ENCODE measurements around the gene ILDR1. TPM values are rescaled to one million over a fixed set of nuclear protein-coding genes. Genes with fewer than 3 reads are reported as not detected.
A peak's percentile ranks its signal among the peaks of the same experiment; 100 is the strongest.

Gene ILDR1
- total and polyA plus RNA-seq, 2 donors: 0.76 to 2.1 TPM

- Histone ChIP-seq H3K36me3 (ENCODE audit: control insufficient read depth in 2 of 2, insufficient read depth in 2 of 2, low read length in 1 of 2) (no peaks in the 10 kb centered on the region), H3K4me3 (ENCODE audit: low read length in 2 of 2) (no peak overlapping the region), H3K27ac (ENCODE audit: low read depth in 1 of 2, low read length in 1 of 2) (no peak overlapping the region), H3K4me1 (ENCODE audit: control insufficient read depth in 2 of 2, insufficient read depth in 2 of 2, low read length in 2 of 2) (no peaks in the 10 kb centered on the region), H3K27me3 (ENCODE audit: control insufficient read depth in 2 of 2, insufficient read depth in 1 of 2, low read length in 1 of 2) (no peaks in the 10 kb centered on the region), H3K9me3 (ENCODE audit: control insufficient read depth in 2 of 2, insufficient read depth in 1 of 2, low read length in 1 of 2) (no peaks in the 10 kb centered on the region)
- no peak for DNase-seq (ENCODE audit: low read depth in 6 of 9, low spot score in 9 of 9)
- 97% methylated on average over 2 of the region's 2 CpGs for WGBS
Observed at GRCh38 chr3:121974601-121975111, 47.4 kb downstream of the ILDR1 start.

DNA sequence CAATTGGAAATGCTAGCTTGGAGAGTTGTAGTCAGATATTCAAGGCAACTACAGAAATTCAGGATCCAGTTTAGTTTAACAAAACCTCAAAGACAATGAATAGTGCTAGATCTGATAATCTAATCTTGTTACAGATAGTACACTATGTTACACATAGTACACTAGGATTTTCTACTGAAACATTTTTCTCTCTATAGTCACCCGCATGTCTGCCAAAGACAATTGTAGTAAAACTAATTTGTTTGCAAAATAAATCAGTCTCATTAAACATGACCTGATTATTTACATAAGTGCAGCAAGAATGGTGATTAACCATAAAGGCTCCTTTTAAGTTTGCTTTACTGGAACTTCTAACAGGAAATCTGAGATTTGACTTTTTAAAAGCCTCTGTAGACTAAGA is 52.0 kb downstream of the ILDR1 start:
- H3K4me3 ChIP-seq (ENCODE audit: low read length in 2 of 2): no peak overlapping the region
- no peaks in the 10 kb centered on the region for H3K27me3 ChIP-seq (ENCODE audit: control insufficient read depth in 2 of 2, insufficient read depth in 1 of 2, low read length in 1 of 2)
- H3K4me1 ChIP-seq (ENCODE audit: control insufficient read depth in 2 of 2, insufficient read depth in 2 of 2, low read length in 2 of 2): no peaks in the 10 kb centered on the region
- H3K27ac ChIP-seq (ENCODE audit: low read depth in 1 of 2, low read length in 1 of 2): no peak overlapping the region
- DNase-seq (ENCODE audit: low read depth in 6 of 9, low spot score in 9 of 9): no peak
- no peaks in the 10 kb centered on the region for H3K9me3 ChIP-seq (ENCODE audit: control insufficient read depth in 2 of 2, insufficient read depth in 1 of 2, low read length in 1 of 2)
- 98% methylated on average over 1 of the region's 1 CpG for WGBS
- no peaks in the 10 kb centered on the region for H3K36me3 ChIP-seq (ENCODE audit: control insufficient read depth in 2 of 2, insufficient read depth in 2 of 2, low read length in 1 of 2)

GRCh38 chr3:121969631-121970030 is 52.4 kb downstream of the ILDR1 start:
- Histone ChIP-seq H3K27ac (ENCODE audit: low read depth in 1 of 2, low read length in 1 of 2) (no peak overlapping the region), H3K4me1 (ENCODE audit: control insufficient read depth in 2 of 2, insufficient read depth in 2 of 2, low read length in 2 of 2) (no peaks in the 10 kb centered on the region), H3K4me3 (ENCODE audit: low read length in 2 of 2) (no peak overlapping the region), H3K36me3 (ENCODE audit: control insufficient read depth in 2 of 2, insufficient read depth in 2 of 2, low read length in 1 of 2) (no peaks in the 10 kb centered on the region), H3K27me3 (ENCODE audit: control insufficient read depth in 2 of 2, insufficient read depth in 1 of 2, low read length in 1 of 2) (no peaks in the 10 kb centered on the region), H3K9me3 (ENCODE audit: control insufficient read depth in 2 of 2, insufficient read depth in 1 of 2, low read length in 1 of 2) (no peaks in the 10 kb centered on the region)
- WGBS: 71% methylated on average over 2 of the region's 2 CpGs
- no peak for DNase-seq (ENCODE audit: low read depth in 6 of 9, low spot score in 9 of 9)

DNA sequence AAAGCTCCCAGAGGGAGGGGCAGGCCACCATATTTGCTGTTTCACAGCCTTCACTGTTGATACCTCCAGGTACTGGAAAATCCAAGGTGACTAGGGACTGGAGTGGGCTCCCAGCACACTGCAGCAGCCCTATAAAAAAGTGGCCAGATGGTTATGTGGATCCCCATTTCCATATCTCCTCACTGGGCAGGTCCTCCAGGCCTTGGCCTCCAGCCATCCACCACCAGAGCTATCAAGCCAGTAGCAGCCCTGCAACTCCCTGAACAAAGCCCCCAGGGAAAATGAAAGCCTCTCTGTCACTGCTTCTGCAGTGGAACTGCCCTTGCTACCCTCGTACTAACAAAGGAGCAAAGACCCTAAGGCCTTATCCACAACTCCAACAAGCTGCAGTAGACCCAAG is 58.4 kb downstream of the ILDR1 start:
- Histone ChIP-seq H3K27me3 (ENCODE audit: control insufficient read depth in 2 of 2, insufficient read depth in 1 of 2, low read length in 1 of 2) (no peaks in the 10 kb centered on the region), H3K4me1 (ENCODE audit: control insufficient read depth in 2 of 2, insufficient read depth in 2 of 2, low read length in 2 of 2) (no peaks in the 10 kb centered on the region), H3K27ac (ENCODE audit: low read depth in 1 of 2, low read length in 1 of 2) (no peak overlapping the region), H3K9me3 (ENCODE audit: control insufficient read depth in 2 of 2, insufficient read depth in 1 of 2, low read length in 1 of 2) (no peaks in the 10 kb centered on the region), H3K4me3 (ENCODE audit: low read length in 2 of 2) (no peak overlapping the region), H3K36me3 (ENCODE audit: control insufficient read depth in 2 of 2, insufficient read depth in 2 of 2, low read length in 1 of 2) (no peaks in the 10 kb centered on the region)
- DNase-seq (ENCODE audit: low read depth in 6 of 9, low spot score in 9 of 9): no peak
- WGBS: 100% methylated on average over 1 of the region's 1 CpG

DNA sequence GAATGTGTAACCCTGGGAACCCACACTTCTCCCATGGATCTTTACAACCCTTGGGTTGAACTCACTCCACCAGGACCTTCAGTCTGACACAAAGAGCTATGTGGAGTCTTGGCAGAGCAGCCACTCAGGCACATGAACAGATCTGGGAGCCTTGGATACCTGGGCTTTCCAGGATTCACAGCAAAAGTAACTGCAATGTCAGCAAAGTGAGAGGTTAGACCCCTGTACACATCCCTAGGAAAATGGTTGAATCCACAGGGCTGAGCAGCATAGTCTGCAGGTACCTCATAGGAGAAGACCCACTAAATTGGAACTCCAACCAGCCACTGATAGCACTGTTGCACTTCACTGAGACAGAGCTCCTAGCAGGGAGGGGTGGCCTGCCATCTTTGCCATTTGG is 59.6 kb downstream of the ILDR1 start:
- Histone ChIP-seq H3K27ac (ENCODE audit: low read depth in 1 of 2, low read length in 1 of 2) (no peak overlapping the region), H3K4me3 (ENCODE audit: low read length in 2 of 2) (no peak overlapping the region), H3K27me3 (ENCODE audit: control insufficient read depth in 2 of 2, insufficient read depth in 1 of 2, low read length in 1 of 2) (no peaks in the 10 kb centered on the region), H3K36me3 (ENCODE audit: control insufficient read depth in 2 of 2, insufficient read depth in 2 of 2, low read length in 1 of 2) (no peaks in the 10 kb centered on the region), H3K9me3 (ENCODE audit: control insufficient read depth in 2 of 2, insufficient read depth in 1 of 2, low read length in 1 of 2) (no peaks in the 10 kb centered on the region), H3K4me1 (ENCODE audit: control insufficient read depth in 2 of 2, insufficient read depth in 2 of 2, low read length in 2 of 2) (no peaks in the 10 kb centered on the region)
- DNase-seq (ENCODE audit: low read depth in 6 of 9, low spot score in 9 of 9): no peak

- no peak for DNase-seq (ENCODE audit: low read depth in 6 of 9, low spot score in 9 of 9)
Observed at GRCh38 chr3:121961283-121961682, 60.8 kb downstream of the ILDR1 start.

GRCh38 chr3:121958801-121959200 is 63.2 kb downstream of the ILDR1 start:
- no peak overlapping the region for H3K4me3 ChIP-seq (ENCODE audit: low read length in 2 of 2)
- no peaks in the 10 kb centered on the region for H3K27me3 ChIP-seq (ENCODE audit: control insufficient read depth in 2 of 2, insufficient read depth in 1 of 2, low read length in 1 of 2)
- 77% methylated on average over 3 of the region's 3 CpGs for WGBS
- no peaks in the 10 kb centered on the region for H3K9me3 ChIP-seq (ENCODE audit: control insufficient read depth in 2 of 2, insufficient read depth in 1 of 2, low read length in 1 of 2)
- H3K36me3 ChIP-seq (ENCODE audit: control insufficient read depth in 2 of 2, insufficient read depth in 2 of 2, low read length in 1 of 2): no peaks in the 10 kb centered on the region
- H3K4me1 ChIP-seq (ENCODE audit: control insufficient read depth in 2 of 2, insufficient read depth in 2 of 2, low read length in 2 of 2): no peaks in the 10 kb centered on the region
- DNase-seq (ENCODE audit: low read depth in 6 of 9, low spot score in 9 of 9): no peak
- H3K27ac ChIP-seq (ENCODE audit: low read depth in 1 of 2, low read length in 1 of 2): no peak overlapping the region

More at GRCh38 chr3:121961283-121961682, 60.8 kb downstream of the ILDR1 start:
- Histone ChIP-seq H3K27me3 (ENCODE audit: control insufficient read depth in 2 of 2, insufficient read depth in 1 of 2, low read length in 1 of 2) (no peaks in the 10 kb centered on the region), H3K27ac (ENCODE audit: low read depth in 1 of 2, low read length in 1 of 2) (no peak overlapping the region), H3K4me1 (ENCODE audit: control insufficient read depth in 2 of 2, insufficient read depth in 2 of 2, low read length in 2 of 2) (no peaks in the 10 kb centered on the region), H3K4me3 (ENCODE audit: low read length in 2 of 2) (no peak overlapping the region), H3K9me3 (ENCODE audit: control insufficient read depth in 2 of 2, insufficient read depth in 1 of 2, low read length in 1 of 2) (no peaks in the 10 kb centered on the region), H3K36me3 (ENCODE audit: control insufficient read depth in 2 of 2, insufficient read depth in 2 of 2, low read length in 1 of 2) (no peaks in the 10 kb centered on the region)

- no peak overlapping the region for H3K4me3 ChIP-seq (ENCODE audit: low read length in 2 of 2)
- H3K4me1 ChIP-seq (ENCODE audit: control insufficient read depth in 2 of 2, insufficient read depth in 2 of 2, low read length in 2 of 2): no peaks in the 10 kb centered on the region
- H3K27me3 ChIP-seq (ENCODE audit: control insufficient read depth in 2 of 2, insufficient read depth in 1 of 2, low read length in 1 of 2): no peaks in the 10 kb centered on the region
- H3K36me3 ChIP-seq (ENCODE audit: control insufficient read depth in 2 of 2, insufficient read depth in 2 of 2, low read length in 1 of 2): no peaks in the 10 kb centered on the region
- H3K9me3 ChIP-seq (ENCODE audit: control insufficient read depth in 2 of 2, insufficient read depth in 1 of 2, low read length in 1 of 2): peaks cover 0 to under 1% of the 10 kb centered on the region in 2 donors
- DNase-seq (ENCODE audit: low read depth in 6 of 9, low spot score in 9 of 9): peak in 1 of 9 donors; percentile 25
- WGBS: 71% methylated on average over 2 of the region's 2 CpGs
- H3K27ac ChIP-seq (ENCODE audit: low read depth in 1 of 2, low read length in 1 of 2): peak overlapping the region in 1 of 2 donors; percentile 5
Observed at GRCh38 chr3:121957674-121958415, 64.2 kb downstream of the ILDR1 start.

DNA sequence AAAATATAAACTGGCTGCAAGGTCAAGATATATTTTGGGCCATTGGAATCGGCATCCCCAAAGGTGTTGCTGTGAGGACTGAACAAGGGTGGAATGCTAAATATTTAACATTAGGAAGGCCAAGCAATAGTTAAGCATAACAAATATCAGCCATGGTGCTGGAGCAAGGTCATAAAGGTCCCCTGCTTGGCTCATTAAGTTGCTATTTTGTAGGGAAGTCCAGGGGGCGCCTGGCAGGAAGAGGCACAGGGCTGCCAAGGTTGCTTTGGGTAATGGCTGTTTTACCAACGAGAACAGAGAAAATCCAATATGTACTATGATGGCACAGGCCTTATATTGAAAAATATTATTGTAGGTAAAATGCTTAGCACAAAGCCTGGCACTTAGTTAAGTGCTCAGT is 65.7 kb downstream of the ILDR1 start:
- WGBS: 95% methylated on average over 3 of the region's 3 CpGs
- peaks cover 2 to 3% of the 10 kb centered on the region in 2 donors for H3K9me3 ChIP-seq (ENCODE audit: control insufficient read depth in 2 of 2, insufficient read depth in 1 of 2, low read length in 1 of 2)
- H3K27me3 ChIP-seq (ENCODE audit: control insufficient read depth in 2 of 2, insufficient read depth in 1 of 2, low read length in 1 of 2): no peaks in the 10 kb centered on the region
- H3K27ac ChIP-seq (ENCODE audit: low read depth in 1 of 2, low read length in 1 of 2): no peak overlapping the region
- H3K4me3 ChIP-seq (ENCODE audit: low read length in 2 of 2): no peak overlapping the region
- H3K4me1 ChIP-seq (ENCODE audit: control insufficient read depth in 2 of 2, insufficient read depth in 2 of 2, low read length in 2 of 2): no peaks in the 10 kb centered on the region
- no peaks in the 10 kb centered on the region for H3K36me3 ChIP-seq (ENCODE audit: control insufficient read depth in 2 of 2, insufficient read depth in 2 of 2, low read length in 1 of 2)
- no peak for DNase-seq (ENCODE audit: low read depth in 6 of 9, low spot score in 9 of 9)

Data from thymus (tissue), 11 donors.